ENCODE results near the gene NXPE3.

The NXPE3 gene

GRCh38 chr3:101796077-101796680, 17.2 kb downstream of the NXPE3 start:
- no peaks in the 10 kb centered on the region for H3K4me1 ChIP-seq (ENCODE audit: control insufficient read depth, insufficient read depth, low read length)
- peaks cover 14 to 53% of the 10 kb centered on the region in 2 experiments; a peak in 2 of 3 replicates for H3K36me3 ChIP-seq (ENCODE audit: control insufficient read depth in 2 of 2, insufficient read depth in 1 of 2, low read length in 2 of 2)
- TF ChIP-seq GLI4 (tag by site-specific recombination; IDR thresholded peaks at IDR 0.05) = no peak
- no peaks in the 10 kb centered on the region for H3K9me3 ChIP-seq (ENCODE audit: control insufficient read depth, insufficient read depth, low read depth, low read length)
- ChIA-PET CTCF (interaction anchor here (0.6 to 1.5 kb wide), 3 partner anchors 10 to 1966 kb away, joined by 3 to 9 read pairs (median 3); no protein-coding TSS in a partner anchor), POLR2A (no interaction called here)
- no peak overlapping the region for H3K4me3 ChIP-seq (ENCODE audit: low read depth, low read length)
- H3K27ac ChIP-seq (ENCODE audit: extremely low read depth, low read depth, low read length) = no peak overlapping the region

DNA sequence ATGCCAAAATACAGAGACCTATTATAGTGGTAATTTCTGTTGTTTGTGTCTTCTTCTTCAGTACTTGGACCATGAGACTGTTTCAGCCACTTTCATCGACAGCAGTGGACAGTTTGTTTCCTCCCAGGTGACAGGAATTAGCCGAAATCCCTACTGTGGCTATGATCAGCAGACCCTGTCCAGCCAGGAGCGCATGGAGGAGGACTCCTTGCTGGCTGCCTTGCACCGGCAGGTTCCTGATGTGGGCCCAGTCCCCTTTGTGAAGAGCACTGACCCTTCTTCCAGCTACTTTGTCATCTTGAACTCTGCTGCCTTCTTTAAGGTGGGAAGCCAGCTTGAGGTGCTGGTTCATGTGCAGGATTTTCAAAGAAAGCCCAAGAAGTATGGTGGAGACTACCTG, 22.2 kb downstream of the NXPE3 start:
- H3K4me1 ChIP-seq (ENCODE audit: control insufficient read depth, insufficient read depth, low read length) = no peaks in the 10 kb centered on the region
- H3K27ac ChIP-seq (ENCODE audit: extremely low read depth, low read depth, low read length) = no peak overlapping the region
- ChIA-PET CTCF (interaction anchor here (0.6 to 4.7 kb wide), 4 partner anchors 11 to 1276 kb away, joined by 3 to 44 read pairs (median 8); no protein-coding TSS in a partner anchor), POLR2A (no interaction called here)
- H3K36me3 ChIP-seq (ENCODE audit: control insufficient read depth in 2 of 2, insufficient read depth in 1 of 2, low read length in 2 of 2) = peaks cover 16 to 38% of the 10 kb centered on the region in 2 experiments
- no peak overlapping the region for H3K4me3 ChIP-seq (ENCODE audit: low read depth, low read length)
- TF ChIP-seq ZNF10 (tag by site-specific recombination; IDR thresholded peaks at IDR 0.05) (no peak), ZNF776 (tag by site-specific recombination; IDR thresholded peaks at IDR 0.05; ENCODE audit: borderline replicate concordance) (no peak), ZNF610 (tag by site-specific recombination; IDR thresholded peaks at IDR 0.05; ENCODE audit: borderline replicate concordance) (no peak)
- no peaks in the 10 kb centered on the region for H3K9me3 ChIP-seq (ENCODE audit: control insufficient read depth, insufficient read depth, low read depth, low read length)

GRCh38 chr3:101802179-101802578, 23.2 kb downstream of the NXPE3 start:
- no peak overlapping the region for H3K4me3 ChIP-seq (ENCODE audit: low read depth, low read length)
- ChIA-PET POLR2A (no interaction called here), CTCF (interaction anchor here (0.6 to 4.7 kb wide), 20 partner anchors 8 to 1469 kb away, joined by 3 to 44 read pairs (median 4); no protein-coding TSS in a partner anchor)
- H3K4me1 ChIP-seq (ENCODE audit: control insufficient read depth, insufficient read depth, low read length) = no peaks in the 10 kb centered on the region
- no peak overlapping the region for H3K27ac ChIP-seq (ENCODE audit: extremely low read depth, low read depth, low read length)
- no peaks in the 10 kb centered on the region for H3K9me3 ChIP-seq (ENCODE audit: control insufficient read depth, insufficient read depth, low read depth, low read length)
- peaks cover 16 to 36% of the 10 kb centered on the region in 2 experiments for H3K36me3 ChIP-seq (ENCODE audit: control insufficient read depth in 2 of 2, insufficient read depth in 1 of 2, low read length in 2 of 2)
- TF ChIP-seq MEIS1 (CRISPR knock-in tag; IDR thresholded peaks at IDR 0.05; ENCODE audit: borderline replicate concordance) = no peak

DNA sequence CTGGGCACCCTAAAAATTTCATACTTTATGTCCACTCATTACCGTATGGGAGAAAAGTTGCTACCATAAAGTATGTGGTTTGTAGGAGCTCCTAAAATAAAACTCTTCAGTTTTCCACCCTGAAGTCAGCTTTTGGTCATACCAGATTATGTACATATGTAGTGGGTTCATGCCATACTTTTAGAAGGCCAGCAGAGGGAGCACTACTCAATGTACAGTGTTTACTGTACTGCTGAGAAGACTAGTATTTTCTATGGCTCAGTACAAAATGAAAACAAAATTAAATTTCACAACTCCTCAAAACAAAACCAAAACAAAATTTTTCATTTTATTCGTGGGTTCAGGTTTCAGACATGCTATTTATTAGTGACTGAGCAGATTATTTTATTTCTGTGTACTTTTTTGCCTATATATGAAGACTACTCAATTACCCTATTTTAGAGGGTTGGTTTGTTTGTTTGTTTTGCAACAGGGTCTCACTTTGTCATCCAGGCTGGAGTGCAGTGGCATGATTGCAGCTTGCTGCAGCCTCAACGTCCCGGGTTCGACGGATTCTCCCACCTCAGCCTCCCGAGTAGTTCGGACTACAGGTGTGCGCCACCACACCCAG, 24.3 kb downstream of the NXPE3 start:
- ChIA-PET POLR2A (no interaction called here), CTCF (interaction anchor here (0.5 to 4.7 kb wide), 30 partner anchors 8 to 734 kb away, joined by 3 to 44 read pairs (median 4); no protein-coding TSS in a partner anchor)
- no peaks in the 10 kb centered on the region for H3K9me3 ChIP-seq (ENCODE audit: control insufficient read depth, insufficient read depth, low read depth, low read length)
- no peak overlapping the region for H3K4me3 ChIP-seq (ENCODE audit: low read depth, low read length)
- H3K36me3 ChIP-seq (ENCODE audit: control insufficient read depth in 2 of 2, insufficient read depth in 1 of 2, low read length in 2 of 2) = peaks cover 16 to 32% of the 10 kb centered on the region in 2 experiments
- TF ChIP-seq ZNF654 (tag by site-specific recombination; IDR thresholded peaks at IDR 0.05; ENCODE audit: low read depth) (peak; percentile 43), GLI2 (tag by site-specific recombination; IDR thresholded peaks at IDR 0.05; ENCODE audit: borderline replicate concordance, low read depth) (no peak), ZNF140 (tag by site-specific recombination; IDR thresholded peaks at IDR 0.05) (no peak), ZNF571 (tag by site-specific recombination; IDR thresholded peaks at IDR 0.05) (no peak), ZNF561 (tag by site-specific recombination; IDR thresholded peaks at IDR 0.05; ENCODE audit: borderline replicate concordance) (no peak), ZFP69B (tag by site-specific recombination; IDR thresholded peaks at IDR 0.05) (no peak)
- TF ChIP-seq, protein P1, sequence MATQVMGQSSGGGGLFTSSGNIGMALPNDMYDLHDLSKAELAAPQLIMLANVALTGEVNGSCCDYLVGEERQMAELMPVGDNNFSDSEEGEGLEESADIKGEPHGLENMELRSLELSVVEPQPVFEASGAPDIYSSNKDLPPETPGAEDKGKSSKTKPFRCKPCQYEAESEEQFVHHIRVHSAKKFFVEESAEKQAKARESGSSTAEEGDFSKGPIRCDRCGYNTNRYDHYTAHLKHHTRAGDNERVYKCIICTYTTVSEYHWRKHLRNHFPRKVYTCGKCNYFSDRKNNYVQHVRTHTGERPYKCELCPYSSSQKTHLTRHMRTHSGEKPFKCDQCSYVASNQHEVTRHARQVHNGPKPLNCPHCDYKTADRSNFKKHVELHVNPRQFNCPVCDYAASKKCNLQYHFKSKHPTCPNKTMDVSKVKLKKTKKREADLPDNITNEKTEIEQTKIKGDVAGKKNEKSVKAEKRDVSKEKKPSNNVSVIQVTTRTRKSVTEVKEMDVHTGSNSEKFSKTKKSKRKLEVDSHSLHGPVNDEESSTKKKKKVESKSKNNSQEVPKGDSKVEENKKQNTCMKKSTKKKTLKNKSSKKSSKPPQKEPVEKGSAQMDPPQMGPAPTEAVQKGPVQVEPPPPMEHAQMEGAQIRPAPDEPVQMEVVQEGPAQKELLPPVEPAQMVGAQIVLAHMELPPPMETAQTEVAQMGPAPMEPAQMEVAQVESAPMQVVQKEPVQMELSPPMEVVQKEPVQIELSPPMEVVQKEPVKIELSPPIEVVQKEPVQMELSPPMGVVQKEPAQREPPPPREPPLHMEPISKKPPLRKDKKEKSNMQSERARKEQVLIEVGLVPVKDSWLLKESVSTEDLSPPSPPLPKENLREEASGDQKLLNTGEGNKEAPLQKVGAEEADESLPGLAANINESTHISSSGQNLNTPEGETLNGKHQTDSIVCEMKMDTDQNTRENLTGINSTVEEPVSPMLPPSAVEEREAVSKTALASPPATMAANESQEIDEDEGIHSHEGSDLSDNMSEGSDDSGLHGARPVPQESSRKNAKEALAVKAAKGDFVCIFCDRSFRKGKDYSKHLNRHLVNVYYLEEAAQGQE (tag by site-specific recombination; IDR thresholded peaks at IDR 0.05) = no peak
- H3K4me1 ChIP-seq (ENCODE audit: control insufficient read depth, insufficient read depth, low read length) = no peaks in the 10 kb centered on the region
- no peak overlapping the region for H3K27ac ChIP-seq (ENCODE audit: extremely low read depth, low read depth, low read length)
